Upper lobe of right lung (tissue), 1 donor: ENCODE results near the gene FATE1. TPM values are rescaled to one million over a fixed set of nuclear protein-coding genes. Genes with fewer than 3 reads are reported as not detected.

ENCODE experiments used
- ATAC-seq: fragments of 200-7000 bp; cut with Tn5 transposase; one replicate; pipeline ENCODE4 v1.9.1; 2020; ENCODE audit warnings: mild to moderate bottlenecking, moderate library complexity
- DNase-seq: peaks from one replicate; pipeline ENCODE4 v3.0.0-alpha.2; 2020
- H3K27ac ChIP-seq: fragments of 200-600 bp; one replicate; pipeline ENCODE4 v1.8.0; 2022
- H3K27me3 ChIP-seq: fragments of 200-600 bp; one replicate; pipeline ENCODE4 v1.8.0; 2022; ENCODE audit warnings: mild to moderate bottlenecking
- H3K36me3 ChIP-seq: fragments of 200-600 bp; one replicate; pipeline ENCODE4 v1.8.0; 2022
- H3K4me1 ChIP-seq: fragments of 200-600 bp; one replicate; pipeline ENCODE4 v1.8.0; 2022
- H3K4me3 ChIP-seq: fragments of 200-600 bp; one replicate; pipeline ENCODE4 v1.8.0; 2022; ENCODE audit warnings: mild to moderate bottlenecking
- H3K9me3 ChIP-seq: fragments of 200-600 bp; one replicate; pipeline ENCODE4 v1.8.0; 2022
- CTCF ChIP-seq: fragments of 200-600 bp; IDR thresholded peaks from one replicate; pipeline ENCODE4 v1.8.0; 2022; ENCODE audit warnings: antibody characterized with exemption
- intact Hi-C: fragments of 100-400 bp; cut with DNase I; formaldehyde crosslinking; loops from one replicate; pipeline ENCODE4 v1.11.0; 2022
- total RNA-seq: library from RNA; stranded (reverse); fragmentation: NEBNext Ultra II Directional; extraction: Animal tissue kit (Norgen Biotek cat#: 25700); gene quantifications from one replicate; pipeline ENCODE4 v1.2.1, GENCODE V29; 2021
- donor health status: DM: no; HTN: yes; CAD: no; lungs with severe emphysema.

The FATE1 gene
- total RNA-seq, 1 donor from 2014 or later = not detected

- TF ChIP-seq CTCF = no peak
- H3K4me3 ChIP-seq = no peak overlapping the region
- intact Hi-C loops = no loop called here
- DNase-seq = no peak
- H3K9me3 ChIP-seq = no peaks in the 10 kb centered on the region
- H3K27ac ChIP-seq = no peak overlapping the region
- no peaks in the 10 kb centered on the region for H3K4me1 ChIP-seq
- H3K36me3 ChIP-seq = no peaks in the 10 kb centered on the region
- no peaks in the 10 kb centered on the region for H3K27me3 ChIP-seq
- no peak for ATAC-seq
These were observed 9.4 kb downstream of the FATE1 start for GRCh38 chrX:151725338-151725614.

- intact Hi-C loops = no loop called here
- H3K27me3 ChIP-seq = no peaks in the 10 kb centered on the region
- TF ChIP-seq CTCF = no peak
- ATAC-seq = no peak
- H3K4me1 ChIP-seq = no peaks in the 10 kb centered on the region
- no peak for DNase-seq
- H3K36me3 ChIP-seq = no peaks in the 10 kb centered on the region
- H3K4me3 ChIP-seq = no peak overlapping the region
- H3K27ac ChIP-seq = no peak overlapping the region
- no peaks in the 10 kb centered on the region for H3K9me3 ChIP-seq
These were observed 10.9 kb downstream of the FATE1 start for GRCh38 chrX:151726751-151727150.

- Histone ChIP-seq H3K4me1 (no peaks in the 10 kb centered on the region), H3K36me3 (no peaks in the 10 kb centered on the region), H3K4me3 (no peak overlapping the region), H3K27ac (no peak overlapping the region), H3K27me3 (no peaks in the 10 kb centered on the region), H3K9me3 (no peaks in the 10 kb centered on the region)
- no peak for ATAC-seq
- intact Hi-C loops = no loop called here
- TF ChIP-seq CTCF = no peak
- DNase-seq = no peak
These were observed 11.5 kb downstream of the FATE1 start for GRCh38 chrX:151727346-151727745.

- ATAC-seq (no peak), DNase-seq (no peak)
- H3K4me1 ChIP-seq = no peaks in the 10 kb centered on the region
- H3K36me3 ChIP-seq = no peaks in the 10 kb centered on the region
- H3K9me3 ChIP-seq = no peaks in the 10 kb centered on the region
- intact Hi-C loops = no loop called here
- H3K27ac ChIP-seq = no peak overlapping the region
- no peak overlapping the region for H3K4me3 ChIP-seq
- no peak for TF ChIP-seq CTCF
- no peaks in the 10 kb centered on the region for H3K27me3 ChIP-seq
These were observed 13.4 kb downstream of the FATE1 start for GRCh38 chrX:151729056-151729725.

GRCh38 chrX:151734446-151734845, 18.6 kb downstream of the FATE1 start, which contains the start of gene CNGA2:
Gene CNGA2, plus strand, starts transcription at chrX:151734746. Its CDS starts 3,738 bp downstream, at chrX:151738484.
- DNase-seq (no peak), ATAC-seq (no peak)
- Histone ChIP-seq H3K27me3 (no peaks in the 10 kb centered on the region), H3K36me3 (no peaks in the 10 kb centered on the region), H3K4me1 (no peaks in the 10 kb centered on the region), H3K27ac (no peak within 1 kb of the TSS), H3K4me3 (no peak within 1 kb of the TSS), H3K9me3 (no peaks in the 10 kb centered on the region)
- TF ChIP-seq CTCF = no peak
- intact Hi-C loops = no loop called here

GRCh38 chrX:151735219-151735618, 19.4 kb downstream of the FATE1 start:
- intact Hi-C loops = no loop called here
- Histone ChIP-seq H3K4me3 (no peak overlapping the region), H3K27ac (no peak overlapping the region), H3K4me1 (no peaks in the 10 kb centered on the region), H3K9me3 (no peaks in the 10 kb centered on the region), H3K36me3 (no peaks in the 10 kb centered on the region), H3K27me3 (no peaks in the 10 kb centered on the region)
- DNase-seq (no peak), ATAC-seq (no peak)
- no peak for TF ChIP-seq CTCF
